ENCODE data around the gene PRICKLE1.
A peak's percentile ranks its signal among the peaks of the same experiment; 100 is the strongest.

The PRICKLE1 gene

DNA sequence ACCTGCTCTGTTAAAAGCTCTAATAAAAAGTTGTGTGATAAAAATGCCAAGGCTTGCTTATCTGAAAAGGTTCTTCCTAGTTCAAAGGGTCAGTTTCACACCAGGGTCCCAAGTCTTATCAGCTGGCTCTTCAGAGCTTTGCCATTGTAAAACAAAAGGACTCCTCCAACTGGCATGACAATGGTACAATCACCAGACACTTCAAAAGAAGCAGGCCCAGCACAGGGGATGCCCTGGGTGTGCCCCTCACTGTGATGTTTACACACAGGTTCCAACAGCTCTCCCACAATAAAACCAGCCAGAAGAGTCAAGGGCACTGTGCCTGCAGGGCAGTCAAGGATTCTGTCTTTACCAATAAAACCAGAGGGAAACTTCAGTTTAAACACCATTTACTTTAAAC is 78.7 kb downstream of the PRICKLE1 start:
- H3K27ac Mint-ChIP-seq: no peak overlapping the region
- ATAC-seq (ENCODE audit: low read depth) (no peak), DNase-seq (ENCODE audit: low spot score in 2 of 2) (no peak)
- no peaks in the 10 kb centered on the region for H3K27me3 Mint-ChIP-seq
- peaks cover under 1% of the 10 kb centered on the region for H3K9me3 Mint-ChIP-seq
- no peaks in the 10 kb centered on the region for H3K36me3 Mint-ChIP-seq
- H3K4me1 Mint-ChIP-seq: no peaks in the 10 kb centered on the region
- no peak overlapping the region for H3K4me3 Mint-ChIP-seq

- Mint-ChIP-seq H3K27me3 (peaks cover 2% of the 10 kb centered on the region), H3K27ac (no peak overlapping the region), H3K36me3 (no peaks in the 10 kb centered on the region), H3K4me3 (no peak overlapping the region), H3K9me3 (no peaks in the 10 kb centered on the region), H3K4me1 (no peaks in the 10 kb centered on the region)
- ATAC-seq (ENCODE audit: low read depth) (no peak), DNase-seq (ENCODE audit: low spot score in 2 of 2) (no peak)
Observed at GRCh38 chr12:42508913-42509460, 80.6 kb downstream of the PRICKLE1 start.

- no peaks in the 10 kb centered on the region for H3K36me3 Mint-ChIP-seq
- no peaks in the 10 kb centered on the region for H3K4me1 Mint-ChIP-seq
- H3K27ac Mint-ChIP-seq: no peak overlapping the region
- no peak for DNase-seq (ENCODE audit: low spot score in 2 of 2)
- no peak for ATAC-seq (ENCODE audit: low read depth)
- peaks cover 2% of the 10 kb centered on the region for H3K27me3 Mint-ChIP-seq
- no peaks in the 10 kb centered on the region for H3K9me3 Mint-ChIP-seq
- H3K4me3 Mint-ChIP-seq: no peak overlapping the region
Observed at GRCh38 chr12:42507565-42507964, 82.0 kb downstream of the PRICKLE1 start.

- no peak for ATAC-seq (ENCODE audit: low read depth)
- H3K36me3 Mint-ChIP-seq: no peaks in the 10 kb centered on the region
- H3K27me3 Mint-ChIP-seq: peaks cover 2% of the 10 kb centered on the region
- no peak overlapping the region for H3K4me3 Mint-ChIP-seq
- no peak overlapping the region for H3K27ac Mint-ChIP-seq
- H3K4me1 Mint-ChIP-seq: no peaks in the 10 kb centered on the region
- no peak for DNase-seq (ENCODE audit: low spot score in 2 of 2)
- H3K9me3 Mint-ChIP-seq: no peaks in the 10 kb centered on the region
Observed at GRCh38 chr12:42507081-42507480, 82.5 kb downstream of the PRICKLE1 start.

GRCh38 chr12:42504049-42504448 is 85.5 kb downstream of the PRICKLE1 start:
- ATAC-seq (ENCODE audit: low read depth): no peak
- Mint-ChIP-seq H3K4me3 (no peak overlapping the region), H3K27me3 (peaks cover 2% of the 10 kb centered on the region), H3K4me1 (no peaks in the 10 kb centered on the region), H3K9me3 (no peaks in the 10 kb centered on the region), H3K36me3 (no peaks in the 10 kb centered on the region), H3K27ac (no peak overlapping the region)
- no peak for DNase-seq (ENCODE audit: low spot score in 2 of 2)

- ATAC-seq (ENCODE audit: low read depth) (no peak), DNase-seq (ENCODE audit: low spot score in 2 of 2) (no peak)
- H3K27me3 Mint-ChIP-seq: peaks cover 2% of the 10 kb centered on the region
- no peaks in the 10 kb centered on the region for H3K9me3 Mint-ChIP-seq
- H3K27ac Mint-ChIP-seq: no peak overlapping the region
- H3K4me1 Mint-ChIP-seq: no peaks in the 10 kb centered on the region
- H3K36me3 Mint-ChIP-seq: no peaks in the 10 kb centered on the region
- H3K4me3 Mint-ChIP-seq: no peak overlapping the region
Observed at GRCh38 chr12:42502682-42503081, 86.9 kb downstream of the PRICKLE1 start.

GRCh38 chr12:42498549-42499247 is 90.8 kb downstream of the PRICKLE1 start:
- Mint-ChIP-seq H3K4me3 (no peak overlapping the region), H3K36me3 (no peaks in the 10 kb centered on the region), H3K4me1 (peaks cover 2% of the 10 kb centered on the region), H3K27me3 (peaks cover 1% of the 10 kb centered on the region), H3K27ac (no peak overlapping the region), H3K9me3 (no peaks in the 10 kb centered on the region)
- ATAC-seq (ENCODE audit: low read depth): no peak
- no peak for DNase-seq (ENCODE audit: low spot score in 2 of 2)

- H3K36me3 Mint-ChIP-seq: no peaks in the 10 kb centered on the region
- H3K27ac Mint-ChIP-seq: no peak overlapping the region
- peaks cover 1% of the 10 kb centered on the region for H3K27me3 Mint-ChIP-seq
- no peak overlapping the region for H3K4me3 Mint-ChIP-seq
- H3K9me3 Mint-ChIP-seq: no peaks in the 10 kb centered on the region
- H3K4me1 Mint-ChIP-seq: peaks cover 2% of the 10 kb centered on the region
- no peak for DNase-seq (ENCODE audit: low spot score in 2 of 2)
- no peak for ATAC-seq (ENCODE audit: low read depth)
Observed at GRCh38 chr12:42496886-42497285, 92.7 kb downstream of the PRICKLE1 start.

DNA sequence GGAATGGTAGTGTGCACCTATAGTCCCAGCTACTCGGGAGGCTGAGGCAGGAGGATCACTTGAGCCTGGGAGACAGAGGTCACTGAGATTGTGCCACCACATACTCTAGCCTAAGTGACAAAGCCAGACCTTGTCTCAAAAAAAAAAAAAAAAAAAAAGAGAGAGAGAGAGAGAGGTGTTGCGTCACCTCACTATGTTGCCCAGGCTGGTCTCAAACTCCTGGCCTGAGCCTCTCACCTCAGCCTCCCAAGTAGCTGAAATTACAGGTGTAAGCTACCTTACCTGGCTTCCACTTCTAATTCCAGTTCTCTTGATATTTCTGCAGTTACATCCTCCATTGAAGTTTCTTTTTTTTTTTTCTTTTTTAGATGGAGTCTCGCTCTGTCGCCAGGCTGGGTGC is 94.3 kb downstream of the PRICKLE1 start:
- H3K27ac Mint-ChIP-seq: no peak overlapping the region
- peaks cover 1% of the 10 kb centered on the region for H3K27me3 Mint-ChIP-seq
- no peaks in the 10 kb centered on the region for H3K36me3 Mint-ChIP-seq

GRCh38 chr12:42492267-42492666 is 97.3 kb downstream of the PRICKLE1 start:
- DNase-seq (ENCODE audit: low spot score in 2 of 2): no peak
- no peak overlapping the region for H3K4me3 Mint-ChIP-seq
- H3K36me3 Mint-ChIP-seq: no peaks in the 10 kb centered on the region
- no peak for ATAC-seq (ENCODE audit: low read depth)
- peaks cover 1% of the 10 kb centered on the region for H3K27me3 Mint-ChIP-seq
- H3K27ac Mint-ChIP-seq: no peak overlapping the region
- H3K4me1 Mint-ChIP-seq: peaks cover 2% of the 10 kb centered on the region
- no peaks in the 10 kb centered on the region for H3K9me3 Mint-ChIP-seq

More for the DNA sequence above, 94.3 kb downstream of the PRICKLE1 start:
- DNase-seq (ENCODE audit: low spot score in 2 of 2): no peak
- ATAC-seq (ENCODE audit: low read depth): no peak
- H3K4me3 Mint-ChIP-seq: no peak overlapping the region
- H3K4me1 Mint-ChIP-seq: peaks cover 2% of the 10 kb centered on the region
- no peaks in the 10 kb centered on the region for H3K9me3 Mint-ChIP-seq

DNA sequence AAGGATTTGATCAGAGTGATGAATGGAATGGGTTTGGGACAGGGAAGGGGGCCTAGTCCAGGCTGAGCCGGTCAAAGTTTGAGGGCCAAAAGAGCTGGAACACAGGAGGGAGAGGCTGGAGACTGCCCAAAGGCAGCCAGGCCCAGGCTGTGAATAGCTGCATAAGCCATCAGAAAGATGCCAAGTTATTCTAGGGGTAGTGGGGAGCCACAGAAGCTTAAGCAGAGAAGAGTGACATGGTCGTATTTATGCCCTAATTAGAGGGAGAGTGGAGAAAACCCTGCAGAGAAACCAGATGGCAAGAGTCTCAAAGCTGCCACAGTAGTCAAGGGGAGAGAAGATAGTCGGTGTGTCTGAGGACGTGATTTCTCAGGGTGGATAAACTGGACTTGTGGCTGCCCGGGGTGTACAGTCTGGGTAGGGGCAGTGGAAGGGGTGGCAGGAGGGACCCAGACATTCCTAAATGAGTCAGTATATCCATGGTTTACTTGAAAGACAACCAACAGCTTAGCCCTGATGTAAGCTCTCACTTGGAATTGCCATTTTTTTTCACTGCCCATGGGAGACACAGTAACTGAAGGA is 99.2 kb downstream of the PRICKLE1 start:
- H3K4me3 Mint-ChIP-seq: no peak overlapping the region
- ATAC-seq (ENCODE audit: low read depth) (no peak), DNase-seq (ENCODE audit: low spot score in 2 of 2) (no peak)
- no peaks in the 10 kb centered on the region for H3K36me3 Mint-ChIP-seq
- H3K4me1 Mint-ChIP-seq: no peaks in the 10 kb centered on the region
- H3K27me3 Mint-ChIP-seq: no peaks in the 10 kb centered on the region
- no peak overlapping the region for H3K27ac Mint-ChIP-seq
- H3K9me3 Mint-ChIP-seq: no peaks in the 10 kb centered on the region

GRCh38 chr12:42486407-42486806 is 103.1 kb downstream of the PRICKLE1 start:
- H3K4me1 Mint-ChIP-seq: peaks cover 9% of the 10 kb centered on the region
- H3K4me3 Mint-ChIP-seq: no peak overlapping the region
- DNase-seq (ENCODE audit: low spot score in 2 of 2) (no peak), ATAC-seq (ENCODE audit: low read depth) (no peak)
- H3K36me3 Mint-ChIP-seq: peaks cover 4% of the 10 kb centered on the region
- no peaks in the 10 kb centered on the region for H3K27me3 Mint-ChIP-seq
- H3K27ac Mint-ChIP-seq: peak overlapping the region; percentile 25
- H3K9me3 Mint-ChIP-seq: no peaks in the 10 kb centered on the region

GRCh38 chr12:42485823-42486222 is 103.7 kb downstream of the PRICKLE1 start:
- no peak overlapping the region for H3K4me3 Mint-ChIP-seq
- H3K4me1 Mint-ChIP-seq: peaks cover 11% of the 10 kb centered on the region
- H3K9me3 Mint-ChIP-seq: no peaks in the 10 kb centered on the region
- H3K27me3 Mint-ChIP-seq: no peaks in the 10 kb centered on the region
- peaks cover 4% of the 10 kb centered on the region for H3K36me3 Mint-ChIP-seq
- DNase-seq (ENCODE audit: low spot score in 2 of 2) (no peak), ATAC-seq (ENCODE audit: low read depth) (no peak)
- H3K27ac Mint-ChIP-seq: peak overlapping the region; percentile 25

DNA sequence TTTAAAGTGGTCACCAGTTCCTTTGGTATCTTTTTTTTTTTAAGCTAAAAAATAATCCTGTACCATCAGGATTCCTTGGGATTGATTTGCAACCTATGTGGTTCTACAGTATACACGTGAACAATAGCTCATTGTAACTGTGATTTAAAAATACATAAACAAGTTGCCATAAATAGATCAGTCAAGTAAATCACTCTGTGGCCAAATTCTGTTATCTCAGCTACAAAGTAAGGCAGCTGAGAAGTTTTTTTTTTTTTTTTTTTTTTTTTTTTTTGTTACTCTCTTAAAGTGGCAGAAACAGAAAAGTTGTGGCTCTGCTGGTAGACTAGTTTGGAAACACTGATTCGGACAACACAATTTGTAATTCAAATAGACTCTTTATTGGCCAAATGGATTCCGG is 104.5 kb downstream of the PRICKLE1 start:
- no peak for ATAC-seq (ENCODE audit: low read depth)
- no peaks in the 10 kb centered on the region for H3K9me3 Mint-ChIP-seq
- H3K36me3 Mint-ChIP-seq: peaks cover 4% of the 10 kb centered on the region
- H3K27me3 Mint-ChIP-seq: no peaks in the 10 kb centered on the region
- H3K27ac Mint-ChIP-seq: peak overlapping the region; percentile 25
- no peak for DNase-seq (ENCODE audit: low spot score in 2 of 2)
- peaks cover 18% of the 10 kb centered on the region for H3K4me1 Mint-ChIP-seq
- H3K4me3 Mint-ChIP-seq: no peak overlapping the region

- DNase-seq (ENCODE audit: low spot score in 2 of 2) (no peak), ATAC-seq (ENCODE audit: low read depth) (peak; percentile 49)
- Mint-ChIP-seq H3K27me3 (no peaks in the 10 kb centered on the region), H3K27ac (peak overlapping the region; percentile 98), H3K9me3 (no peaks in the 10 kb centered on the region), H3K4me1 (peaks cover 28% of the 10 kb centered on the region), H3K36me3 (peaks cover 4% of the 10 kb centered on the region), H3K4me3 (peak overlapping the region; percentile 98)
Observed at GRCh38 chr12:42483521-42483790, 106.1 kb downstream of the PRICKLE1 start.

Measured in memory B cell (primary cell).